Measurements from ENCODE around the gene DUS4L.

DNA sequence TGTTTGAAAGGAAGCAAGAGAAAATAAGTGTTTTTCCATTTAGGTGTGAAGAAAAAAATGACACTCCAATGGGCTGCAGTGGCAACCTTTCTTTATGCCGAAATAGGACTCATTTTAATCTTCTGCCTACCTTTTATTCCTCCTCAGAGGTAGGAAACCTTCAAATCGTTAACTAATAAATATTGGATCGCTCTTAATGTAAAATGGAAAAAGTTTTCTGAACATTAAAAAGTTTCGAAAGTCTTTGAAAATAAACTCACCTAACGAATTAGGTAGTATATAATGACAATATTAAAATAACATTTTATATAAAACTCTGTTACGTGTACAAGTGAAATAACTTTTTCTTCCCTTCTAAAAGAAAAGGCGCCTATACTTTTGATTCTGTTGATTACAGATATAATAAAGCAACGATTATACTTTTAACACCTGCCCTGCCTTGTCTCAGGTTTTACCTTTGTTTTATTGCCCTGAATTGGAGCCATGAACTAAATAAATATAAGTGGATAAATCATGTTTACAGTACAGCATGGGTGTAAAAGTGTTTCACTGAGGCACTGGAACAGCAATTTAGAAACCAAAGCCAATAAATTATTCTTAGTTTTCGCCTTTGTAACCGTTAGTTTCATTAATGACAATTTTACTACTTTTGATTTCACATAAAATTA, 17.1 kb downstream of the DUS4L start:
- TF ChIP-seq CTCF (IDR thresholded peaks at IDR 0.05; ENCODE audit: borderline replicate concordance, extremely low read depth, low read length, poor library complexity, severe bottlenecking) (no peak), EZH2 (IDR thresholded peaks at IDR 0.05; ENCODE audit: borderline replicate concordance, low read depth, low read length, severe bottlenecking) (no peak)
